PFSK-1 (cell line): ENCODE data around the gene CEP63.

Source experiments
- FOXP2 ChIP-seq: optimal IDR thresholded peaks from 2 replicates; pipeline ENCODE3; 2011; ENCODE audit warnings: borderline replicate concordance, control low read depth, inconsistent platforms; ENCODE audit not compliant: insufficient read depth; ENCODE audit errors: extremely low read length, extremely low read depth
- POLR2AphosphoS5 ChIP-seq: IDR thresholded peaks from 2 replicates; pipeline ENCODE4 v1.6.1; 2012; ENCODE audit warnings: low read depth, mild to moderate bottlenecking, control low read depth, low read length, moderate library complexity
- SIN3A ChIP-seq: IDR thresholded peaks from 2 replicates; pipeline ENCODE4 v1.6.1; 2012; ENCODE audit warnings: mild to moderate bottlenecking, low read length, moderate library complexity, borderline replicate concordance; ENCODE audit not compliant: insufficient read depth
- TAF1 ChIP-seq: IDR thresholded peaks from 2 replicates; pipeline ENCODE4 v1.6.1; 2012; ENCODE audit warnings: low read length, control low read depth, borderline replicate concordance; ENCODE audit not compliant: insufficient read depth
- TF ChIP-seq, protein P1 (sequence below), 2 experiments: IDR thresholded peaks; 2 replicates each; pipeline versions ENCODE4 v1.6.1 to v1.8.0; 2011 to 2012; ENCODE audit warnings: low read depth in 2 of 2, low read length in 2 of 2, control low read depth in 1 of 2, inconsistent platforms in 1 of 2, mild to moderate bottlenecking in 1 of 2, moderate library complexity in 1 of 2; ENCODE audit not compliant: insufficient read depth in 1 of 2

DNA sequence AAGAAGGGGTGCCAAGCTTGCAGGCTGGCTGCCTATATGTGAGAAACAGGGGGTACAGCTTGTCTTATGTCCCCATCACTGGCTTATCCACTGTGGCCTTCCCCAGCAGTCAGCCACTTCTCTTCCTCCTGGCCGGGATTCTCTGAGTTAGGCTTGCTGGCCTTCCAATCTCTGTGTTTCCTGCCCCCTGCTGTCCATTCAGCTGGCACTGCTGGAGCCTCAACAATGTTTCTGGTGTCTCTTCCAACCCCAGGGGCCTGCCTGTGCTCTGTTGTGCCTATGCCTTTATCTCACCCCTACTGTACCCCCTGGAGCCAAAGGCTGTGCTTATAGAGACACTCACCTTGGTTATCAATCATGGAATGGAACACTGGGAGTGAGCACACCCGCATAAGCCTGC, 36.6 kb upstream of the CEP63 start:
- no peak for TF ChIP-seq FOXP2
- no peak for TF ChIP-seq POLR2AphosphoS5
- no peak for TF ChIP-seq SIN3A
- TF ChIP-seq, protein P1, sequence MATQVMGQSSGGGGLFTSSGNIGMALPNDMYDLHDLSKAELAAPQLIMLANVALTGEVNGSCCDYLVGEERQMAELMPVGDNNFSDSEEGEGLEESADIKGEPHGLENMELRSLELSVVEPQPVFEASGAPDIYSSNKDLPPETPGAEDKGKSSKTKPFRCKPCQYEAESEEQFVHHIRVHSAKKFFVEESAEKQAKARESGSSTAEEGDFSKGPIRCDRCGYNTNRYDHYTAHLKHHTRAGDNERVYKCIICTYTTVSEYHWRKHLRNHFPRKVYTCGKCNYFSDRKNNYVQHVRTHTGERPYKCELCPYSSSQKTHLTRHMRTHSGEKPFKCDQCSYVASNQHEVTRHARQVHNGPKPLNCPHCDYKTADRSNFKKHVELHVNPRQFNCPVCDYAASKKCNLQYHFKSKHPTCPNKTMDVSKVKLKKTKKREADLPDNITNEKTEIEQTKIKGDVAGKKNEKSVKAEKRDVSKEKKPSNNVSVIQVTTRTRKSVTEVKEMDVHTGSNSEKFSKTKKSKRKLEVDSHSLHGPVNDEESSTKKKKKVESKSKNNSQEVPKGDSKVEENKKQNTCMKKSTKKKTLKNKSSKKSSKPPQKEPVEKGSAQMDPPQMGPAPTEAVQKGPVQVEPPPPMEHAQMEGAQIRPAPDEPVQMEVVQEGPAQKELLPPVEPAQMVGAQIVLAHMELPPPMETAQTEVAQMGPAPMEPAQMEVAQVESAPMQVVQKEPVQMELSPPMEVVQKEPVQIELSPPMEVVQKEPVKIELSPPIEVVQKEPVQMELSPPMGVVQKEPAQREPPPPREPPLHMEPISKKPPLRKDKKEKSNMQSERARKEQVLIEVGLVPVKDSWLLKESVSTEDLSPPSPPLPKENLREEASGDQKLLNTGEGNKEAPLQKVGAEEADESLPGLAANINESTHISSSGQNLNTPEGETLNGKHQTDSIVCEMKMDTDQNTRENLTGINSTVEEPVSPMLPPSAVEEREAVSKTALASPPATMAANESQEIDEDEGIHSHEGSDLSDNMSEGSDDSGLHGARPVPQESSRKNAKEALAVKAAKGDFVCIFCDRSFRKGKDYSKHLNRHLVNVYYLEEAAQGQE (IDR thresholded peaks at IDR 0.05; ENCODE audit: insufficient read depth in 1 of 2, low read depth in 2 of 2, low read length in 2 of 2), result no peak
- TF ChIP-seq TAF1, result no peak
